ENCODE measurements around the gene ASAP3. TPM values are rescaled to one million over a fixed set of nuclear protein-coding genes. Genes with fewer than 3 reads are reported as not detected.

Gene ASAP3
- total RNA-seq, 2 donors from 2014 or later = 28.2 to 50.4 TPM

GRCh38 chr1:23417570-23417969 is 66.4 kb downstream of the ASAP3 start:
- no peaks in the 10 kb centered on the region for H3K9me3 ChIP-seq
- no peak overlapping the region for H3K4me3 ChIP-seq
- TF ChIP-seq CTCF (IDR thresholded peaks at IDR 0.05) = no peak
- H3K4me1 ChIP-seq (ENCODE audit: control insufficient read depth in 1 of 2, low read depth in 2 of 2) = peaks cover 9 to 15% of the 10 kb centered on the region in 2 donors
- H3K27me3 ChIP-seq (replicated peaks; ENCODE audit: insufficient read depth) = no peaks in the 10 kb centered on the region
- ATAC-seq (ENCODE audit: insufficient number of reproducible peaks, low FRiP score, low read depth) (no peak), DNase-seq (ENCODE audit: low spot score) (no peak)
- H3K27ac ChIP-seq = no peak overlapping the region
- peaks cover 11% of the 10 kb centered on the region for H3K36me3 ChIP-seq

- TF ChIP-seq CTCF (IDR thresholded peaks at IDR 0.05) = no peak
- Histone ChIP-seq H3K4me3 (no peak overlapping the region), H3K4me1 (ENCODE audit: control insufficient read depth in 1 of 2, low read depth in 2 of 2) (peaks cover 6 to 15% of the 10 kb centered on the region in 2 donors), H3K27ac (no peak overlapping the region), H3K27me3 (replicated peaks; ENCODE audit: insufficient read depth) (no peaks in the 10 kb centered on the region), H3K9me3 (no peaks in the 10 kb centered on the region), H3K36me3 (peaks cover 11% of the 10 kb centered on the region)
- no peak for ATAC-seq (ENCODE audit: insufficient number of reproducible peaks, low FRiP score, low read depth)
- DNase-seq (ENCODE audit: low spot score) = no peak
Measured at GRCh38 chr1:23416964-23417363, 67.0 kb downstream of the ASAP3 start.

- H3K27me3 ChIP-seq (replicated peaks; ENCODE audit: insufficient read depth) = no peaks in the 10 kb centered on the region
- ATAC-seq (ENCODE audit: insufficient number of reproducible peaks, low FRiP score, low read depth) = no peak
- no peaks in the 10 kb centered on the region for H3K9me3 ChIP-seq
- H3K4me1 ChIP-seq (ENCODE audit: control insufficient read depth in 1 of 2, low read depth in 2 of 2) = peaks cover 9 to 29% of the 10 kb centered on the region in 2 donors
- no peak for TF ChIP-seq CTCF (IDR thresholded peaks at IDR 0.05)
- DNase-seq (ENCODE audit: low spot score) = no peak
- peaks cover 14% of the 10 kb centered on the region for H3K36me3 ChIP-seq
- no peak overlapping the region for H3K27ac ChIP-seq
- no peak overlapping the region for H3K4me3 ChIP-seq
Measured at GRCh38 chr1:23408797-23409290, 75.1 kb downstream of the ASAP3 start.

- H3K27me3 ChIP-seq (replicated peaks; ENCODE audit: insufficient read depth) = no peaks in the 10 kb centered on the region
- DNase-seq (ENCODE audit: low spot score) (no peak), ATAC-seq (ENCODE audit: insufficient number of reproducible peaks, low FRiP score, low read depth) (no peak)
- no peaks in the 10 kb centered on the region for H3K9me3 ChIP-seq
- no peak for TF ChIP-seq CTCF (IDR thresholded peaks at IDR 0.05)
- peaks cover 14% of the 10 kb centered on the region for H3K36me3 ChIP-seq
- H3K4me1 ChIP-seq (ENCODE audit: control insufficient read depth in 1 of 2, low read depth in 2 of 2) = peaks cover 18 to 40% of the 10 kb centered on the region in 2 donors
- no peak overlapping the region for H3K27ac ChIP-seq
- H3K4me3 ChIP-seq = no peak overlapping the region
Measured at GRCh38 chr1:23407016-23407630, 76.9 kb downstream of the ASAP3 start.

GRCh38 chr1:23405946-23406345 is 78.0 kb downstream of the ASAP3 start:
- Histone ChIP-seq H3K27me3 (replicated peaks; ENCODE audit: insufficient read depth) (no peaks in the 10 kb centered on the region), H3K4me1 (ENCODE audit: control insufficient read depth in 1 of 2, low read depth in 2 of 2) (peaks cover 13 to 28% of the 10 kb centered on the region in 2 donors), H3K9me3 (no peaks in the 10 kb centered on the region), H3K27ac (no peak overlapping the region), H3K36me3 (peaks cover 14% of the 10 kb centered on the region), H3K4me3 (no peak overlapping the region)
- TF ChIP-seq CTCF (IDR thresholded peaks at IDR 0.05) = no peak
- ATAC-seq (ENCODE audit: insufficient number of reproducible peaks, low FRiP score, low read depth) (no peak), DNase-seq (ENCODE audit: low spot score) (no peak)

Measured in thoracic aorta (tissue), 2 donors.